Neural cell (in vitro differentiated cells): Measurements from ENCODE around the gene TM2D3. TPM values are rescaled to one million over a fixed set of nuclear protein-coding genes. Genes with fewer than 3 reads are reported as not detected.

ENCODE experiments used
- H2AFZ ChIP-seq: fragments of 200-600, 300-800 bp; sonication (generic), shearing (Covaris generic); 2 replicates; pipeline ENCODE4 v1.6.0; 2014; ENCODE audit warnings: low read depth, mild to moderate bottlenecking, antibody characterized with exemption, low read length, moderate library complexity
- H3F3A ChIP-seq: fragments of 200-600 bp; shearing (Covaris generic); 2 replicates; pipeline ENCODE4 v1.6.1; 2016; ENCODE audit warnings: mild to moderate bottlenecking, moderate library complexity, mixed read lengths, antibody characterized with exemption, low read length; ENCODE audit not compliant: insufficient read depth, poor library complexity, severe bottlenecking
- H3K27ac ChIP-seq: fragments of 200-600, 300-800 bp; sonication (generic), shearing (Covaris generic); 2 replicates; pipeline ENCODE4 v1.5.1; 2014; ENCODE audit warnings: mild to moderate bottlenecking, low read length, moderate library complexity
- H3K27me3 ChIP-seq: fragments of 300-800, 200-600 bp; sonication (generic), shearing (Covaris generic); 2 replicates; pipeline ENCODE4 v1.6.0; 2014; ENCODE audit warnings: mild to moderate bottlenecking, low read depth, low read length, moderate library complexity; ENCODE audit not compliant: insufficient read depth
- H3K36me3 ChIP-seq: fragments of 300-800, 200-600 bp; sonication (generic), shearing (Covaris generic); 2 replicates; pipeline ENCODE4 v1.5.1; 2014; ENCODE audit warnings: mild to moderate bottlenecking, antibody characterized with exemption, low read length, moderate library complexity; ENCODE audit not compliant: insufficient read depth
- H3K4me2 ChIP-seq: fragments of 300-800, 200-600 bp; sonication (generic), shearing (Covaris generic); 2 replicates; pipeline ENCODE4 v1.6.0; 2014; ENCODE audit warnings: mild to moderate bottlenecking, low read length
- H3K4me3 ChIP-seq: fragments of 300-800, 200-600 bp; sonication (generic), shearing (Covaris generic); 2 replicates; pipeline ENCODE4 v1.5.1; 2014; ENCODE audit warnings: mild to moderate bottlenecking, low read length, moderate library complexity
- H3K79me2 ChIP-seq: fragments of 200-600 bp; shearing (Covaris generic); replicated peaks from 2 replicates; pipeline ENCODE4 v1.6.0; 2014; ENCODE audit warnings: mild to moderate bottlenecking, low read length, moderate library complexity; ENCODE audit not compliant: insufficient read depth
- H3K9ac ChIP-seq: fragments of 300-800, 200-600 bp; sonication (generic), shearing (Covaris generic); 2 replicates; pipeline ENCODE4 v1.6.1; 2016; ENCODE audit warnings: mild to moderate bottlenecking, low read length, mixed read lengths
- H3K9me2 ChIP-seq: fragments of 200-600 bp; shearing (Covaris generic); 2 replicates; pipeline ENCODE4 v1.6.1; 2016; ENCODE audit warnings: mild to moderate bottlenecking, low read length, mixed read lengths; ENCODE audit not compliant: insufficient read depth
- H3K9me3 ChIP-seq: fragments of 200-600, 300-800 bp; sonication (generic), shearing (Covaris generic); 2 replicates; pipeline ENCODE4 v1.6.1; 2016; ENCODE audit warnings: mild to moderate bottlenecking, mixed run types, low read length, moderate library complexity, mixed read lengths
- H4K20me1 ChIP-seq: fragments of 200-600 bp; shearing (Covaris generic); 2 replicates; pipeline ENCODE4 v1.6.1; 2016; ENCODE audit warnings: mild to moderate bottlenecking, mixed run types; ENCODE audit not compliant: insufficient read depth
- EP300 ChIP-seq: fragments of 450-650 bp; conservative IDR thresholded peaks from 2 replicates; pipeline ENCODE4 v1.6.1; 2014; ENCODE audit warnings: antibody characterized with exemption, mild to moderate bottlenecking, moderate library complexity; ENCODE audit not compliant: poor library complexity, severe bottlenecking
- EZH2 ChIP-seq: fragments of 200-600, 300-800 bp; shearing (Covaris generic), sonication (generic); IDR thresholded peaks from 2 replicates; pipeline ENCODE4 v1.6.1; 2014; ENCODE audit warnings: antibody characterized with exemption, low read length, borderline replicate concordance, mild to moderate bottlenecking; ENCODE audit not compliant: insufficient read depth, poor library complexity, severe bottlenecking
- MXI1 ChIP-seq: fragments of 450-650 bp; conservative IDR thresholded peaks from 2 replicates; pipeline ENCODE4 v1.6.1; 2014; ENCODE audit warnings: antibody characterized with exemption, mild to moderate bottlenecking; ENCODE audit not compliant: poor library complexity, severe bottlenecking
- POLR2AphosphoS5 ChIP-seq: IDR thresholded peaks from 2 replicates; pipeline ENCODE4 v1.6.1; 2012
- RAD21 ChIP-seq: fragments of 450-650 bp; conservative IDR thresholded peaks from 2 replicates; pipeline ENCODE4 v1.6.1; 2014; ENCODE audit warnings: antibody characterized with exemption, mild to moderate bottlenecking, moderate library complexity
- SMC3 ChIP-seq: fragments of 450-650 bp; conservative IDR thresholded peaks from 2 replicates; pipeline ENCODE4 v1.6.1; 2014; ENCODE audit warnings: antibody characterized with exemption, mild to moderate bottlenecking, moderate library complexity; ENCODE audit not compliant: poor library complexity
- TAF1 ChIP-seq: IDR thresholded peaks from 2 replicates; pipeline ENCODE4 v1.6.1; 2012; ENCODE audit warnings: low read depth
- polyA plus RNA-seq: library from polyadenylated mRNA; depleted of rRNA; stranded (reverse); fragments of >200 nt; gene quantifications from 2 replicates; pipeline ENCODE4 v1.2.3, GENCODE V29; 2014
- TF ChIP-seq, protein P1 (sequence below): IDR thresholded peaks from 2 replicates; pipeline ENCODE4 v1.6.1; 2012; ENCODE audit warnings: borderline replicate concordance
- TF ChIP-seq, protein P2 (sequence below): fragments of 450-650 bp; IDR thresholded peaks from 2 replicates; pipeline ENCODE4 v1.5.1; 2014; ENCODE audit warnings: antibody characterized with exemption, mild to moderate bottlenecking, moderate library complexity; ENCODE audit not compliant: poor library complexity, severe bottlenecking

The TM2D3 gene
- polyA plus RNA-seq, 1 donor from 2014 or later = 343 TPM

DNA sequence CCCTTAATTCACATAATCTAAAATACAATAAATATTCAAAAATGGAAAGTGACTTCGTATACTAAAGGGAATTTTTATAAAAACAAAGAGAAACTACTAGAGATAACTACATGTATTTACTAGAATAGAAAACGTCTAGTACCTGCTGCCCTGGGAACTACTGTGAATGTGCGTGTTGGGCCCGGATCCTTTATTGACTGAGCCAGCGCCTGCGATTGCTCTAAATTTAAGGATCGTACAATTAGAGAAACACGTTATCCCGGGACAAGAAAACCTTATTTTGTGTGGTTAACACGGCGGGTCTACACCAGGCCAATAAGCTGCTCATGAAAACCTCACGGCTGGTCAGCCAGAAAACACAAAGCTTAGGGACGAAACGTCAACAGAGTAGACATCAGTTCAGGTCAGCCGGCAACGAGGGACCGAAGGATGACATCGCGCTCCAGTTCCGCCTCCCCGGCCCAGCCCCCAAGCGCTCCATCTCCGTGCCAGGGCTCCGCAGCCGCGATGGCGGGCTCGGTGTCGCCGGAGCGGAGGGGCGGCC lies 555 bp downstream of the TM2D3 start:
- H4K20me1 ChIP-seq = no peaks in the 10 kb centered on the region
- peak overlapping the region; percentile 47 for H2AFZ ChIP-seq
- H3K79me2 ChIP-seq = peaks cover 37% of the 10 kb centered on the region
- no peaks in the 10 kb centered on the region for H3K36me3 ChIP-seq
- no peaks in the 10 kb centered on the region for H3K27me3 ChIP-seq
- H3K4me3 ChIP-seq = peak overlapping the region; percentile 89
- peak overlapping the region; percentile 96 for H3K4me2 ChIP-seq
- H3K27ac ChIP-seq = peak overlapping the region; percentile 90
- TF ChIP-seq EP300 (no peak), MXI1 (no peak), EZH2 (no peak), TAF1 (no peak), SMC3 (no peak), POLR2AphosphoS5 (no peak), RAD21 (no peak)
- TF ChIP-seq, protein P1, sequence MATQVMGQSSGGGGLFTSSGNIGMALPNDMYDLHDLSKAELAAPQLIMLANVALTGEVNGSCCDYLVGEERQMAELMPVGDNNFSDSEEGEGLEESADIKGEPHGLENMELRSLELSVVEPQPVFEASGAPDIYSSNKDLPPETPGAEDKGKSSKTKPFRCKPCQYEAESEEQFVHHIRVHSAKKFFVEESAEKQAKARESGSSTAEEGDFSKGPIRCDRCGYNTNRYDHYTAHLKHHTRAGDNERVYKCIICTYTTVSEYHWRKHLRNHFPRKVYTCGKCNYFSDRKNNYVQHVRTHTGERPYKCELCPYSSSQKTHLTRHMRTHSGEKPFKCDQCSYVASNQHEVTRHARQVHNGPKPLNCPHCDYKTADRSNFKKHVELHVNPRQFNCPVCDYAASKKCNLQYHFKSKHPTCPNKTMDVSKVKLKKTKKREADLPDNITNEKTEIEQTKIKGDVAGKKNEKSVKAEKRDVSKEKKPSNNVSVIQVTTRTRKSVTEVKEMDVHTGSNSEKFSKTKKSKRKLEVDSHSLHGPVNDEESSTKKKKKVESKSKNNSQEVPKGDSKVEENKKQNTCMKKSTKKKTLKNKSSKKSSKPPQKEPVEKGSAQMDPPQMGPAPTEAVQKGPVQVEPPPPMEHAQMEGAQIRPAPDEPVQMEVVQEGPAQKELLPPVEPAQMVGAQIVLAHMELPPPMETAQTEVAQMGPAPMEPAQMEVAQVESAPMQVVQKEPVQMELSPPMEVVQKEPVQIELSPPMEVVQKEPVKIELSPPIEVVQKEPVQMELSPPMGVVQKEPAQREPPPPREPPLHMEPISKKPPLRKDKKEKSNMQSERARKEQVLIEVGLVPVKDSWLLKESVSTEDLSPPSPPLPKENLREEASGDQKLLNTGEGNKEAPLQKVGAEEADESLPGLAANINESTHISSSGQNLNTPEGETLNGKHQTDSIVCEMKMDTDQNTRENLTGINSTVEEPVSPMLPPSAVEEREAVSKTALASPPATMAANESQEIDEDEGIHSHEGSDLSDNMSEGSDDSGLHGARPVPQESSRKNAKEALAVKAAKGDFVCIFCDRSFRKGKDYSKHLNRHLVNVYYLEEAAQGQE = no peak
- TF ChIP-seq, protein P2, sequence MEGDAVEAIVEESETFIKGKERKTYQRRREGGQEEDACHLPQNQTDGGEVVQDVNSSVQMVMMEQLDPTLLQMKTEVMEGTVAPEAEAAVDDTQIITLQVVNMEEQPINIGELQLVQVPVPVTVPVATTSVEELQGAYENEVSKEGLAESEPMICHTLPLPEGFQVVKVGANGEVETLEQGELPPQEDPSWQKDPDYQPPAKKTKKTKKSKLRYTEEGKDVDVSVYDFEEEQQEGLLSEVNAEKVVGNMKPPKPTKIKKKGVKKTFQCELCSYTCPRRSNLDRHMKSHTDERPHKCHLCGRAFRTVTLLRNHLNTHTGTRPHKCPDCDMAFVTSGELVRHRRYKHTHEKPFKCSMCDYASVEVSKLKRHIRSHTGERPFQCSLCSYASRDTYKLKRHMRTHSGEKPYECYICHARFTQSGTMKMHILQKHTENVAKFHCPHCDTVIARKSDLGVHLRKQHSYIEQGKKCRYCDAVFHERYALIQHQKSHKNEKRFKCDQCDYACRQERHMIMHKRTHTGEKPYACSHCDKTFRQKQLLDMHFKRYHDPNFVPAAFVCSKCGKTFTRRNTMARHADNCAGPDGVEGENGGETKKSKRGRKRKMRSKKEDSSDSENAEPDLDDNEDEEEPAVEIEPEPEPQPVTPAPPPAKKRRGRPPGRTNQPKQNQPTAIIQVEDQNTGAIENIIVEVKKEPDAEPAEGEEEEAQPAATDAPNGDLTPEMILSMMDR = no peak
- no peaks in the 10 kb centered on the region for H3F3A ChIP-seq
- no peaks in the 10 kb centered on the region for H3K9me2 ChIP-seq
- H3K9ac ChIP-seq = peak overlapping the region; percentile 91
- H3K9me3 ChIP-seq = no peaks in the 10 kb centered on the region

DNA sequence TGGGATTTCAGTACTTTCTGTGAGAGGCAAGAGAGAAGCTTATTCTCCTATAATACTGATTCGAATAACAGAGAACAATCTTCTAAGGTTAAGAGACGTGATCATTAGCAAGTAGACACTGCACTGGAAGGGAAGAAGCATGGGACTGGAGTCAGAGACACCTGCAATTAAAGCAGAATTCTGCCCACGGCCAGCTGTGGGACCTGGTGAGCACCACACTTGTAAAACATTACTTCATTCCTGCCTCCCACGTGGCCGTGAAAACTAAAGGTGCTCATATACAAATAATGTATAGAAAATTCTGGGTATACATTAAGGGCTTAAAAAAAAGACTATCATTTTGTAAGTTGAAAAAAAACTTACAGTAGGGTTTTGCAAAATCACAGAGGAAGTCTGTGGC lies 2.0 kb downstream of the TM2D3 start:
- peaks cover 37% of the 10 kb centered on the region for H3K79me2 ChIP-seq
- no peak overlapping the region for H3K27ac ChIP-seq
- H3K9me3 ChIP-seq = no peaks in the 10 kb centered on the region
- H3F3A ChIP-seq = no peaks in the 10 kb centered on the region
- no peaks in the 10 kb centered on the region for H3K36me3 ChIP-seq
- no peaks in the 10 kb centered on the region for H3K9me2 ChIP-seq
- H3K4me2 ChIP-seq = peak overlapping the region; percentile 12
- H3K4me3 ChIP-seq = peak overlapping the region; percentile 89
- TF ChIP-seq TAF1 = no peak
- TF ChIP-seq, protein P2 = no peak
- no peak for TF ChIP-seq EZH2
- no peak for TF ChIP-seq POLR2AphosphoS5
- H4K20me1 ChIP-seq = no peaks in the 10 kb centered on the region
- no peak overlapping the region for H2AFZ ChIP-seq
- H3K9ac ChIP-seq = peak overlapping the region; percentile 91
- no peaks in the 10 kb centered on the region for H3K27me3 ChIP-seq
